Endothelial cell (in vitro differentiated cells): ENCODE data around the gene WDR62. TPM values are rescaled to one million over a fixed set of nuclear protein-coding genes. Genes with fewer than 3 reads are reported as not detected.

Experiments
- DNase-seq: peaks from one replicate; pipeline ENCODE4 v3.0.0; 2021; ENCODE audit warnings: low spot score
- H3K27ac Mint-ChIP-seq: one replicate; pipeline ENCODE4 v1.8.0; 2021; ENCODE audit warnings: mixed read lengths, inconsistent platforms; ENCODE audit not compliant: unreplicated experiment
- H3K27me3 Mint-ChIP-seq: one replicate; pipeline ENCODE4 v1.8.0; 2021; ENCODE audit warnings: mild to moderate bottlenecking, moderate library complexity, mixed read lengths, inconsistent platforms; ENCODE audit not compliant: unreplicated experiment
- H3K36me3 Mint-ChIP-seq: one replicate; pipeline ENCODE4 v1.8.0; 2021; ENCODE audit warnings: mild to moderate bottlenecking, low read depth, mixed read lengths, inconsistent platforms; ENCODE audit not compliant: unreplicated experiment
- H3K4me1 Mint-ChIP-seq: one replicate; pipeline ENCODE4 v1.8.0; 2021; ENCODE audit warnings: mild to moderate bottlenecking, mixed read lengths, inconsistent platforms; ENCODE audit not compliant: unreplicated experiment
- H3K4me3 Mint-ChIP-seq: one replicate; pipeline ENCODE4 v1.8.0; 2021; ENCODE audit warnings: mild to moderate bottlenecking, mixed read lengths, inconsistent platforms; ENCODE audit not compliant: unreplicated experiment
- H3K9me3 Mint-ChIP-seq: one replicate; pipeline ENCODE4 v1.8.0; 2021; ENCODE audit warnings: mixed read lengths, inconsistent platforms; ENCODE audit not compliant: unreplicated experiment
- total RNA-seq: library from RNA; stranded (reverse); fragmentation: NEBNext Ultra II Directional; extraction: Animal tissue kit (Norgen Biotek cat#: 25700); gene quantifications from one replicate; pipeline ENCODE4 v1.2.1, GENCODE V29; 2021; ENCODE audit not compliant: unreplicated experiment
- TF ChIP-seq, protein P1 (sequence below): fragments of 200-600 bp; sonication (generic); IDR thresholded peaks from one replicate; pipeline ENCODE4 v1.5.0; 2021; ENCODE audit warnings: antibody characterized with exemption; ENCODE audit not compliant: unreplicated experiment

WDR62 gene
- total RNA-seq, 1 donor from 2014 or later, result 8.5 TPM

DNA sequence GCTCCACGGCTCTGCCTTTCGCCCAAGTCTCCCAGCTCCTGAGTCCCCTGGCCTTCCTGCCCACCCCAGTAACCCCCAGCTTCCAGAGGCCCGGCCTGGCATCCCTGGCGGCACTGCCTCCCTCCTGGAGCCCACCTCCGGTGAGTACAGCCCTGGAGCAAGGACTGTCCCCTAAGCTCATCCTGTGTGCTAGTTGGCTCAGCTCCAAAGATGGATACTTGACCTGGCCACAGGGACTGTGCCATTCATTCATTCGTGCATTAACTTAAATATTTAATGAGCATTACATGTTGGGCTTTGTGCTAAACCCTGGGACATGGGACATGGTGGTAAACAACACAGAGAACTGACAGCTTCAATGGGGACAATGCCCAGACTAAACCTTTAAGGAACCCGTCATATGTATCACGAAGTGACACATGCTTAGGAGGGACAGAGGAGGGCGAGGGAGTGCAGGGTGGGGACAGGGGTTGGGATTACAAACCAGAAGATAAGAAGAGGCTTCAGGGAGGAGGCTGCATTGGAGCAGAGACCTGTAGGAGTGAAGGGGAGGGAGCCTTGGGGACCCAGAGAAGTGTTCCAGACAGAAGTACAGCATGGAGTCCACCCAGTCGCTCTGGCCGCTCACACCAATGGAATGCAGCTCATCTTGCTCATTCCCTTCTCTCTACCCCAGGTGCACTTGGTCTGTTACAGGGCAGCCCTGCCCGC, 49.3 kb downstream of the WDR62 start:
- peaks cover 8% of the 10 kb centered on the region for H3K36me3 Mint-ChIP-seq
- no peak overlapping the region for H3K4me3 Mint-ChIP-seq
- no peak for DNase-seq
- H3K9me3 Mint-ChIP-seq, result no peaks in the 10 kb centered on the region
- peaks cover 4% of the 10 kb centered on the region for H3K27me3 Mint-ChIP-seq
- H3K27ac Mint-ChIP-seq, result no peak overlapping the region
- TF ChIP-seq, protein P1, sequence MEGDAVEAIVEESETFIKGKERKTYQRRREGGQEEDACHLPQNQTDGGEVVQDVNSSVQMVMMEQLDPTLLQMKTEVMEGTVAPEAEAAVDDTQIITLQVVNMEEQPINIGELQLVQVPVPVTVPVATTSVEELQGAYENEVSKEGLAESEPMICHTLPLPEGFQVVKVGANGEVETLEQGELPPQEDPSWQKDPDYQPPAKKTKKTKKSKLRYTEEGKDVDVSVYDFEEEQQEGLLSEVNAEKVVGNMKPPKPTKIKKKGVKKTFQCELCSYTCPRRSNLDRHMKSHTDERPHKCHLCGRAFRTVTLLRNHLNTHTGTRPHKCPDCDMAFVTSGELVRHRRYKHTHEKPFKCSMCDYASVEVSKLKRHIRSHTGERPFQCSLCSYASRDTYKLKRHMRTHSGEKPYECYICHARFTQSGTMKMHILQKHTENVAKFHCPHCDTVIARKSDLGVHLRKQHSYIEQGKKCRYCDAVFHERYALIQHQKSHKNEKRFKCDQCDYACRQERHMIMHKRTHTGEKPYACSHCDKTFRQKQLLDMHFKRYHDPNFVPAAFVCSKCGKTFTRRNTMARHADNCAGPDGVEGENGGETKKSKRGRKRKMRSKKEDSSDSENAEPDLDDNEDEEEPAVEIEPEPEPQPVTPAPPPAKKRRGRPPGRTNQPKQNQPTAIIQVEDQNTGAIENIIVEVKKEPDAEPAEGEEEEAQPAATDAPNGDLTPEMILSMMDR, result no peak
- H3K4me1 Mint-ChIP-seq, result no peaks in the 10 kb centered on the region

DNA sequence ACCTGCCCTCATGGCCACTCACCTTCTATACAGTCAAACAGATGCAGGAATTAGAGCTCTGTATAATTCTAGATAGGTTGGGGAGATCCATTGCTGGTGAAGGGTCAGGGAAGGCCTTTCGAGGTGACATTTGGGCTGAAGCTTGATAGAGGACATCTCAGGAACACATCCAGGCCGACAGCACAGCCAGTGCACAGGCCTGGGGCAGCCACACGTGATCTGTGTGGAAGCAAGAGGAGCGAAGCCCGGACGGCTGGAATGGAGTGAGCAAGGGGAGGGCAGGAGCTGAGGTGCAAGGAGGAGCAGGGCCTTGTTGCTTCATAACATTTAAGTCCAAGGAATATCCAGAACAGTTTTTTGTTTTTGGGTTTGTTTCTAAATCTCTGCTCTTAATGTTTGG, 51.7 kb downstream of the WDR62 start:
- Mint-ChIP-seq H3K4me3 (no peak overlapping the region), H3K36me3 (peaks cover 8% of the 10 kb centered on the region), H3K9me3 (no peaks in the 10 kb centered on the region), H3K27ac (no peak overlapping the region), H3K4me1 (no peaks in the 10 kb centered on the region), H3K27me3 (peaks cover 4% of the 10 kb centered on the region)
- no peak for DNase-seq
- TF ChIP-seq, protein P1, result no peak

DNA sequence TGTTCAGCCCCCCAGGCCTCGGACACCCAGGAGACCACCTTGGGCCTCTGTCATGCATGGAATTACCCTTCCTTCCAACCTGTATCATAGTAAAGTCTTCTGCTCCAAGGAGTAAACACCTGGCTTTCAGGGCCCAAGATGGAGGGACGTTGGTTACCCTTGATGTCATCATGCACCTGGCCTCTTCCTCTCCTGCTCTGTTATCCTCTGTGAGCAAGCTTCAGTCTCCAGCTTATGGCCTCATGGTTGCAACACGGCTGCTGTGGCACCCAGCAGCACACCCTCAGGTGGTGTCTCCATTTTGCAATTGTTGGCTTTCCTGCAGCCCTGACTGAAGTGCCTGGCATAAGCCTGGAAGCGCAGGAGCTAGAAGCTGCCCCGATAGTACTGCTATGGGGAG, 52.3 kb downstream of the WDR62 start:
- no peak for DNase-seq
- Mint-ChIP-seq H3K4me1 (no peaks in the 10 kb centered on the region), H3K27ac (no peak overlapping the region), H3K4me3 (no peak overlapping the region), H3K9me3 (no peaks in the 10 kb centered on the region), H3K27me3 (peaks cover 4% of the 10 kb centered on the region), H3K36me3 (peaks cover 8% of the 10 kb centered on the region)
- TF ChIP-seq, protein P1, result no peak

DNA sequence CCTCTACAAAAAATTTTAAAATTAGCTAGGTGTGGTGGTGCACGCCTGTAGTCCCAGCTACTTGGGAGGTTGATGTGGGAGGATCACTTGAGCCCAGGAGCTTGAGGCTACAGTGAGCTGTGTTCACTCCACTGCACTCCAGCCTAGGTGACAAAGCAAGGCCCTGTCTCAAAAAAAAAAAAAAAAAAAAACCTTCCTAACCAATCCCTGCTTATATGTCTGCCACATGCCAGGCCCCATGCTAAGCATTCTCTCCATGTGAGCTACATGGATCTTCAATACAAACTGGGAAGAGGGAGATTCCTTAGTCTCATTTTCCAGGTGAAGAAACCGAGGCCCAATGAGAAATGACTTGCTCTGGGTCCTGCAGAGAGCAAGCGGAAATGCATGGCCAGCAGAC, 54.0 kb downstream of the WDR62 start:
- Mint-ChIP-seq H3K4me3 (no peak overlapping the region), H3K36me3 (peaks cover 8% of the 10 kb centered on the region), H3K27me3 (peaks cover 7% of the 10 kb centered on the region), H3K9me3 (no peaks in the 10 kb centered on the region), H3K4me1 (peaks cover 6% of the 10 kb centered on the region), H3K27ac (no peak overlapping the region)
- TF ChIP-seq, protein P1, result no peak
- no peak for DNase-seq

DNA sequence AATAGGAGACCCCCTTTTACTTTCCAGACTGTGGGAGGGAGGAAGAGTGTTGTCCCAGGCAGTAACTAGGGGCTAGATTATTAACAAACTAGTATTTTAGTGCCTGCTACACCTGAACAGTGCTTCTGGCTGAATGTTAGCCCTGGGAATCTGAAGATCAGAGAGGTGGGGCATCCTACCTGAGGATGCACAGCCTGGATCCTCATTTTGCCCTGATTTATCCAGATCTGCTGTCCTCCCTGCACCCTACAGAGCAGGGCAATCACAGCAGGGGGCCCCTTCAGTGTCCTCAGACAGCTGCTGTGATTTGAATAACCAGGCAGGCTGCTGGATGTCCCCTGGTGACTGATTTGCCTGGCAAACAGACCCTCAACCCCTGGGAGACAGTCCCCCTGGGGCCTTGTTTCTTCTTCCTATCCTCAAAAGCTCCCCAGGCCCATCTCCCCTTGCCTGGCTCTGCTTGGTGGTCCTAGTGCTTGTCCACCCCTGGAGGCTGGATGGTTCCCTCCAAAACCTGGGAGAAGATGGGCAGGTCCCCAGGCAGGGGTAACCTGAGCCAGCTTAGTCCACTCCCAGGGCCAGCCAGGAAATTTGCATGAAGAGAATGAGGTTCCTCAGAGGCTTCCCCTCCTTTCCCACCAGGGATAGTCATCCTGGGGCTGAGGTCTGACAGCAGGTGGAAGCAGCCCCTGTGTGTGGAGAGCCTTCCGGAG, 55.9 kb downstream of the WDR62 start, which contains the start of gene OVOL3:
Gene OVOL3 (plus strand): TSS at position 657 of the 713 bp plus-strand sequence. CDS start 60 bp downstream, outside the sequence.
- Mint-ChIP-seq H3K4me1 (peaks cover 12% of the 10 kb centered on the region), H3K27me3 (peaks cover 12% of the 10 kb centered on the region), H3K9me3 (no peaks in the 10 kb centered on the region), H3K36me3 (peaks cover 5% of the 10 kb centered on the region), H3K27ac (no peak within 1 kb of the TSS), H3K4me3 (no peak within 1 kb of the TSS)
- DNase-seq, result no peak
- TF ChIP-seq, protein P1, result no peak
